HEK293 (cell line): ENCODE data around the gene BICC1.

Source experiments
- CTCF ChIA-PET: fragments of 350-600 bp; formaldehyde crosslinking; extraction: SDS; loops from one replicate; lab custom pipeline; 2021; ENCODE audit warnings: antibody characterized with exemption; lab: Yijun Ruan, JAX
- POLR2A ChIA-PET: fragments of 300-600 bp; formaldehyde crosslinking; extraction: SDS; loops from one replicate; lab custom pipeline; 2020; ENCODE audit warnings: antibody characterized with exemption, inconsistent platforms; lab: Yijun Ruan, JAX
- H3K27ac ChIP-seq: fragments of 200-500 bp; sonication (Bioruptor generic); 2 replicates; pipeline ENCODE4 v1.5.1; 2014; ENCODE audit warnings: low read depth, low read length, control low read depth, inconsistent platforms; ENCODE audit errors: extremely low read depth
- H3K36me3 ChIP-seq, 2 experiments: fragments of 200-500 bp in 1 of 2; sonication (Bioruptor generic) in 1 of 2; 1 replicate in 1 of 2; 2 replicates in 1 of 2; pipeline ENCODE4 v1.5.1; 2014 to 2017; ENCODE audit warnings: inconsistent platforms in 2 of 2, low read length in 2 of 2; ENCODE audit not compliant: control insufficient read depth in 2 of 2, insufficient read depth in 1 of 2
- H3K4me1 ChIP-seq: fragments of 200-500 bp; sonication (Bioruptor generic); 2 replicates; pipeline ENCODE4 v1.5.1; 2014; ENCODE audit warnings: mild to moderate bottlenecking, low read length, inconsistent platforms; ENCODE audit not compliant: control insufficient read depth, insufficient read depth
- H3K4me3 ChIP-seq: 2 replicates; pipeline ENCODE4 v1.5.1; 2011; ENCODE audit warnings: low read depth, mild to moderate bottlenecking, control low read depth, low read length, moderate library complexity
- H3K9me3 ChIP-seq: fragments of 200-500 bp; sonication (Bioruptor generic); 2 replicates; pipeline ENCODE4 v1.5.1; 2014; ENCODE audit warnings: low read depth, low read length, inconsistent platforms; ENCODE audit not compliant: control insufficient read depth, insufficient read depth
- GLIS2 ChIP-seq: fragments of 450-650 bp; formaldehyde crosslinking; IDR thresholded peaks from 2 replicates; pipeline ENCODE4 v1.5.1; 2016; ENCODE audit warnings: missing biosample characterization, missing genetic modification characterization
- KLF1 ChIP-seq: fragments of 450-650 bp; formaldehyde crosslinking; IDR thresholded peaks from 2 replicates; pipeline ENCODE4 v1.5.1; 2016; ENCODE audit warnings: missing biosample characterization, missing genetic modification characterization
- KLF10 ChIP-seq: fragments of 450-650 bp; IDR thresholded peaks from 2 replicates; pipeline ENCODE4 v1.5.1; 2018; ENCODE audit warnings: missing biosample characterization, mild to moderate bottlenecking, missing genetic modification characterization
- KLF8 ChIP-seq: fragments of 450-650 bp; formaldehyde crosslinking; IDR thresholded peaks from 2 replicates; pipeline ENCODE4 v1.5.1; 2016; ENCODE audit warnings: missing biosample characterization, missing genetic modification characterization
- TCF7L2 ChIP-seq: IDR thresholded peaks from 2 replicates; pipeline ENCODE4 v1.6.1; 2011; ENCODE audit warnings: low read depth, mild to moderate bottlenecking, inconsistent platforms, low read length, moderate library complexity, borderline replicate concordance
- ZBTB17 ChIP-seq: fragments of 450-650 bp; formaldehyde crosslinking; IDR thresholded peaks from 2 replicates; pipeline ENCODE4 v1.5.1; 2016; ENCODE audit warnings: missing biosample characterization, missing genetic modification characterization
- ZBTB26 ChIP-seq: fragments of 450-650 bp; formaldehyde crosslinking; optimal IDR thresholded peaks from 2 replicates; pipeline ENCODE3; 2016; ENCODE audit warnings: missing biosample characterization, mild to moderate bottlenecking, missing genetic modification characterization
- ZNF132 ChIP-seq: fragments of 450-650 bp; formaldehyde crosslinking; IDR thresholded peaks from 2 replicates; pipeline ENCODE4 v1.5.1; 2017; ENCODE audit warnings: missing biosample characterization, missing genetic modification characterization, borderline replicate concordance
- ZNF341 ChIP-seq: fragments of 450-650 bp; formaldehyde crosslinking; IDR thresholded peaks from 2 replicates; pipeline ENCODE4; 2016; ENCODE audit warnings: low read depth, missing biosample characterization, missing genetic modification characterization
- ZNF354C ChIP-seq: fragments of 450-650 bp; formaldehyde crosslinking; IDR thresholded peaks from 2 replicates; pipeline ENCODE4 v1.5.1; 2016; ENCODE audit warnings: missing biosample characterization, missing genetic modification characterization, low read depth, borderline replicate concordance
- ZNF433 ChIP-seq: fragments of 450-650 bp; formaldehyde crosslinking; IDR thresholded peaks from 2 replicates; pipeline ENCODE4 v1.5.1; 2016; ENCODE audit warnings: missing biosample characterization, missing genetic modification characterization, low read depth
- ZNF473 ChIP-seq: fragments of 450-650 bp; formaldehyde crosslinking; IDR thresholded peaks from 2 replicates; pipeline ENCODE4 v1.5.1; 2017; ENCODE audit warnings: missing biosample characterization, missing genetic modification characterization
- ZNF521 ChIP-seq: fragments of 450-650 bp; formaldehyde crosslinking; IDR thresholded peaks from 2 replicates; pipeline ENCODE4 v1.5.1; 2017; ENCODE audit warnings: missing biosample characterization, mild to moderate bottlenecking, missing genetic modification characterization
- ZNF558 ChIP-seq: fragments of 450-650 bp; formaldehyde crosslinking; IDR thresholded peaks from 2 replicates; pipeline ENCODE4 v1.5.1; 2016; ENCODE audit warnings: missing biosample characterization, missing genetic modification characterization
- ZNF610 ChIP-seq: fragments of 450-650 bp; formaldehyde crosslinking; IDR thresholded peaks from 2 replicates; pipeline ENCODE4 v1.5.1; 2016; ENCODE audit warnings: missing biosample characterization, missing genetic modification characterization, borderline replicate concordance
- ZNF626 ChIP-seq: fragments of 450-650 bp; sonication (Bioruptor Pico); formaldehyde crosslinking; IDR thresholded peaks from 2 replicates; pipeline ENCODE4 v1.5.1; 2018; ENCODE audit warnings: missing biosample characterization, missing genetic modification characterization, inconsistent platforms
- ZNF660 ChIP-seq: fragments of 450-650 bp; IDR thresholded peaks from 2 replicates; pipeline ENCODE4 v1.5.1; 2018; ENCODE audit warnings: missing biosample characterization, mild to moderate bottlenecking, missing genetic modification characterization
- ZNF670 ChIP-seq: fragments of 450-650 bp; formaldehyde crosslinking; IDR thresholded peaks from 2 replicates; pipeline ENCODE4 v1.5.1; 2016; ENCODE audit warnings: missing biosample characterization, missing genetic modification characterization, low read depth
- ZNF776 ChIP-seq: fragments of 450-650 bp; formaldehyde crosslinking; IDR thresholded peaks from 2 replicates; pipeline ENCODE4 v1.5.0; 2017; ENCODE audit warnings: missing biosample characterization, missing genetic modification characterization, borderline replicate concordance
- ZNF785 ChIP-seq: fragments of 450-650 bp; formaldehyde crosslinking; IDR thresholded peaks from 2 replicates; pipeline ENCODE4 v1.5.1; 2016; ENCODE audit warnings: missing biosample characterization, missing genetic modification characterization
- ZNF837 ChIP-seq: fragments of 450-650 bp; formaldehyde crosslinking; IDR thresholded peaks from 2 replicates; pipeline ENCODE4 v1.5.1; 2016; ENCODE audit warnings: missing biosample characterization, missing genetic modification characterization
- ZSCAN30 ChIP-seq: fragments of 450-650 bp; IDR thresholded peaks from 2 replicates; pipeline ENCODE4 v1.5.1; 2018; ENCODE audit warnings: missing biosample characterization, mild to moderate bottlenecking, missing genetic modification characterization, moderate library complexity
- TF ChIP-seq, protein P1 (sequence below): fragments of 450-650 bp; formaldehyde crosslinking; IDR thresholded peaks from 2 replicates; pipeline ENCODE4 v1.5.1; 2016; ENCODE audit warnings: missing biosample characterization, missing genetic modification characterization

The BICC1 gene

GRCh38 chr10:58718596-58718995 lies 205.9 kb downstream of the BICC1 start:
- POLR2A ChIA-PET = no interaction called here
- CTCF ChIA-PET = no interaction called here
- H3K4me1 ChIP-seq = no peaks in the 10 kb centered on the region
- TF ChIP-seq ZNF776 = no peak
- no peak for TF ChIP-seq ZNF558 (tag by site-specific recombination)
- TF ChIP-seq TCF7L2 = no peak
- TF ChIP-seq ZNF785 (tag by site-specific recombination) = no peak
- TF ChIP-seq KLF8 (tag by site-specific recombination) = no peak
- TF ChIP-seq ZNF433 (tag by site-specific recombination) = no peak
- no peak for TF ChIP-seq ZNF626
- no peak for TF ChIP-seq ZNF610 (tag by site-specific recombination)
- no peak for TF ChIP-seq ZNF132 (tag by site-specific recombination)
- TF ChIP-seq ZNF660 = no peak
- no peak for TF ChIP-seq ZNF341 (tag by site-specific recombination)
- H3K27ac ChIP-seq = no peak overlapping the region
- no peaks in the 10 kb centered on the region for H3K9me3 ChIP-seq
- H3K4me3 ChIP-seq = no peak overlapping the region
- H3K36me3 ChIP-seq = no peaks in the 10 kb centered on the region

DNA sequence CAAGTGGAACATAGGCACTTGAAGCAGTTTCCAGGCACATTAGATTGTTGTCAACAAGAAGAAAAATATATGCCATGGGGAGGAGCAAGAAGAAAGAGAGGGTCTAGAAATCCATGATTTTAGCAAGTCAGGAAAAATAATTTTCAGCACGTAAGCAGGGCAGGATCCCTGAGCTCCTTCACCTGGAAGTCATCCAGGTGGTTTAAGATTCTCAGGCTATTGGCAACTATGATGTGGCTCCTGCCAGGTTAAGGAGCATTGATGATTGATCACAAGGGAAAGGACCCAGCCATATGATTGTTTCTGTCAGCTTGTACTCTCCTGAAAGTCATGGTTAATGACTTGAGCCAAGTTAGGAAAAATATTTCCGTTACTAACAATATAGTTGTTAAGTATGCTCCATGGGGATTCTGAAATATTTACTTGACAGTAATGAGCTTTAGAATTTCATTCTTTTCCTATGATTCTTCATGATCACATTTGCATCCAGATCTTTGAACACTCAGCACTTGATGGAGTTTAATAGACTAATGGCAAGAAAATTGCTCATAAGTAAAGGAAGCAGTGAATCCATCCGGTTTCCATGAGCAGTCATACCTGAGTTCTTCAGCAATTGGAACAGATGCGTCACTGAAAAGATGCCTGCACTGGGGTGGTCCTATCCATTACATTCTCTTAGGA lies 209.1 kb downstream of the BICC1 start:
- Histone ChIP-seq H3K4me1 (no peaks in the 10 kb centered on the region), H3K4me3 (no peak overlapping the region), H3K36me3 (no peaks in the 10 kb centered on the region), H3K9me3 (no peaks in the 10 kb centered on the region), H3K27ac (no peak overlapping the region)
- CTCF ChIA-PET = interaction anchor here (0.6 kb wide), 2 partner anchors 40 to 212 kb away, joined by 3 read pairs; no protein-coding TSS in a partner anchor
- TF ChIP-seq ZNF670 (tag by site-specific recombination) (no peak), KLF10 (tag by site-specific recombination) (no peak), ZNF433 (tag by site-specific recombination) (no peak), GLIS2 (no peak), ZNF354C (tag by site-specific recombination) (no peak), ZNF521 (tag by site-specific recombination) (no peak), ZBTB17 (no peak), ZNF837 (tag by site-specific recombination) (no peak), ZBTB26 (no peak), KLF1 (tag by site-specific recombination) (no peak), ZSCAN30 (tag by site-specific recombination) (no peak), ZNF473 (no peak)
- TF ChIP-seq, protein P1, sequence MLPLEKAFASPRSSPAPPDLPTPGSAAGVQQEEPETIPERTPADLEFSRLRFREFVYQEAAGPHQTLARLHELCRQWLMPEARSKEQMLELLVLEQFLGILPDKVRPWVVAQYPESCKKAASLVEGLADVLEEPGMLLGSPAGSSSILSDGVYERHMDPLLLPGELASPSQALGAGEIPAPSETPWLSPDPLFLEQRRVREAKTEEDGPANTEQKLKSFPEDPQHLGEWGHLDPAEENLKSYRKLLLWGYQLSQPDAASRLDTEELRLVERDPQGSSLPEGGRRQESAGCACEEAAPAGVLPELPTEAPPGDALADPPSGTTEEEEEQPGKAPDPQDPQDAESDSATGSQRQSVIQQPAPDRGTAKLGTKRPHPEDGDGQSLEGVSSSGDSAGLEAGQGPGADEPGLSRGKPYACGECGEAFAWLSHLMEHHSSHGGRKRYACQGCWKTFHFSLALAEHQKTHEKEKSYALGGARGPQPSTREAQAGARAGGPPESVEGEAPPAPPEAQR (tag by site-specific recombination) = no peak
- POLR2A ChIA-PET = no interaction called here
